ENCODE measurements around the gene SLC25A11.

GRCh38 chr17:4935650-4936049 is 4.2 kb downstream of the SLC25A11 start:
- TF ChIP-seq POLR2AphosphoS5 (IDR thresholded peaks at IDR 0.05; ENCODE audit: low read depth, low read length): no peak
- no peak for TF ChIP-seq POLR2A (IDR thresholded peaks at IDR 0.05; ENCODE audit: low read depth, low read length)
